VCaP (cell line): ENCODE data around the gene BEND3.
"Not testable (repeated sequence)": the region's sequence is repeated elsewhere in the genome, so short reads cannot be mapped to it uniquely, and the experiment has no call there.

Source experiments
- H3K27ac ChIP-seq: fragments of 450-650 bp; 2 replicates; pipeline ENCODE4 v1.5.1; 2017
- CTCF ChIP-seq: fragments of 450-650 bp; conservative IDR thresholded peaks from 2 replicates; pipeline ENCODE4 v1.5.1; 2017; ENCODE audit warnings: mild to moderate bottlenecking, moderate library complexity

BEND3 gene

DNA sequence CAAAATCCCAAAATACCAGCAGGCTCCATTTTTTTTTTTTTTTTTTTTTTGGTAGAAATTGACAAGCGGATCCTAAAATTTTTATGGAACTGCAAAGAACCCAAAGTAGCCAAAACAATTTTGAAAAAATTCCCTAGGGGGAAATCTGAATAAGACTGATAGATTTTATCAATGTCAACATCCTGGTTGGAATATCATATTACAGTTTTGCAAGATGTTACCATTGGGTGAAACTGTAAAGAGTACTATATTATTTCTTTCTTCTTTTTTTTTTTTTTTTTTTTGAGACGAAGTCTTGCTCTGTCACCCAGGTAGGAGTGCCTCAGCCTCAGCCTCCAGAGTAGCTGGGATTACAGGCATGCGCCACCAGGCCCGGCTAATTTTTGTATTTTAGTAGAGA lies 29.4 kb upstream of the BEND3 start:
- H3K27ac ChIP-seq, result peak overlapping the region; percentile 47
- no peak for TF ChIP-seq CTCF

GRCh38 chr6:107144014-107144413 lies 28.7 kb upstream of the BEND3 start:
- TF ChIP-seq CTCF, result no peak
- peak overlapping the region; percentile 47; the same call in 1 of the 2 replicates for H3K27ac ChIP-seq

- no peak for TF ChIP-seq CTCF
Measured at GRCh38 chr6:107140581-107140980, 25.3 kb upstream of the BEND3 start.

DNA sequence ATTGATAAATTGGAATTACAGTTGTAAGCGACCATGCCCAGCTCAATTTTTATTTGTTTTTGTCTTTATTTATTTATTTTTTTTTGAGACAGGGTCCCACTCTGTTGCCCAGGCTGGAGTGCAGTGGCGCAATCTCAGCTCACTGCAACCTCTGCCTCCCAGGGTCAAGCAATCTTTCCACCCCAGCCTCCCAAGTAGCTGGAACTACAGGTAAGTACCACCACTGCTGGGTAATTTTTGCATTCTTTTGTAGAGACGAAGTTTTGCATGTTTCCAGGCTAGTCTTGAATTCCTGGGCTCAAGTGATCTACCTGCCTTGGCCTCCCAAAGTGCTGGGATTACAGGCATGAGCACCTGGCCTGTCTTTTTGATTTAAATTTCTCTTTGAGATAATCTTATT lies 21.0 kb upstream of the BEND3 start:
- H3K27ac ChIP-seq, result not testable (repeated sequence)

More at GRCh38 chr6:107140581-107140980, 25.3 kb upstream of the BEND3 start:
- H3K27ac ChIP-seq, result no peak overlapping the region

GRCh38 chr6:107135048-107135680 lies 19.8 kb upstream of the BEND3 start:
- H3K27ac ChIP-seq, result not testable (repeated sequence)

GRCh38 chr6:107132330-107132954 lies 17.1 kb upstream of the BEND3 start:
- H3K27ac ChIP-seq, result peak overlapping the region; percentile 41; the same call in 1 of the 2 replicates
- peak; percentile 76 for TF ChIP-seq CTCF

- peak overlapping the region; percentile 54 for H3K27ac ChIP-seq
Measured at GRCh38 chr6:107129370-107129925, 14.1 kb upstream of the BEND3 start.

GRCh38 chr6:107128577-107128976 lies 13.3 kb upstream of the BEND3 start:
- TF ChIP-seq CTCF, result no peak
- peak overlapping the region; percentile 54; the same call in 1 of the 2 replicates for H3K27ac ChIP-seq

More at GRCh38 chr6:107129370-107129925, 14.1 kb upstream of the BEND3 start:
- TF ChIP-seq CTCF, result no peak
